K562 (cell line): ENCODE data around the gene CARS2. TPM values are rescaled to one million over a fixed set of nuclear protein-coding genes. Genes with fewer than 3 reads are reported as not detected.

Experiments used
- E2F3 ChIP-seq: fragments of 250-450 bp; sonication (Bioruptor Pico); IDR thresholded peaks from 2 replicates; pipeline ENCODE4 v1.4.0; 2020; ENCODE audit warnings: mild to moderate bottlenecking
- JUN ChIP-seq, 2 experiments: sonication (generic) in 1 of 2; formaldehyde crosslinking in 1 of 2; IDR thresholded peaks; 2 replicates each; pipeline versions ENCODE4 v1.6.1 to v1.8.0; 2012 to 2022; ENCODE audit warnings: borderline replicate concordance in 2 of 2, mild to moderate bottlenecking in 2 of 2, improper control_type of control experiment in 1 of 2, low read depth in 1 of 2, low read length in 1 of 2, missing genetic modification reagents in 1 of 2
- KDM4B ChIP-seq, 2 experiments: fragments of 450-650 bp in 1 of 2; sonication (generic) in 1 of 2; IDR thresholded peaks; 2 replicates each; pipeline ENCODE4 v1.6.1; 2016 to 2017; ENCODE audit warnings: borderline replicate concordance in 2 of 2, antibody characterized with exemption in 1 of 2, low read depth in 1 of 2, mild to moderate bottlenecking in 1 of 2
- MEF2D ChIP-seq: conservative IDR thresholded peaks from 2 replicates; pipeline ENCODE4 v1.6.1; 2016; ENCODE audit warnings: low read depth, missing genetic modification characterization, missing compliant biosample characterization
- NEUROD1 ChIP-seq: fragments of 150-350 bp; IDR thresholded peaks from 2 replicates; pipeline ENCODE4 v1.6.1; 2014; ENCODE audit warnings: borderline replicate concordance, low read length, low read depth; ENCODE audit not compliant: partially characterized antibody
- PHF8 ChIP-seq: fragments of 200-600 bp; sonication (generic); IDR thresholded peaks from 2 replicates; pipeline ENCODE4 v1.6.1; 2012; ENCODE audit warnings: mixed run types, mild to moderate bottlenecking, inconsistent platforms, low read length, moderate library complexity, borderline replicate concordance
- SMAD2 ChIP-seq: fragments of 150-350 bp; IDR thresholded peaks from 2 replicates; pipeline ENCODE4 v1.6.1; 2014; ENCODE audit warnings: low read depth, mild to moderate bottlenecking, low read length
- SMARCE1 ChIP-seq: fragments of 450-650 bp; IDR thresholded peaks from 2 replicates; pipeline ENCODE4 v1.7.1; 2016; ENCODE audit warnings: mild to moderate bottlenecking
- XRCC5 ChIP-seq: fragments of 200-400 bp; formaldehyde crosslinking; IDR thresholded peaks from 2 replicates; pipeline ENCODE4 v1.6.1; 2017; ENCODE audit warnings: low read depth, mild to moderate bottlenecking, low read length
- ZNF589 ChIP-seq: fragments of 200-800 bp; sonication (Bioruptor generic); IDR thresholded peaks from 2 replicates; pipeline ENCODE4 v1.6.1; 2016; ENCODE audit warnings: low read depth, missing genetic modification characterization, missing compliant biosample characterization
- ZNF696 ChIP-seq: fragments of 250-450 bp; sonication (Bioruptor Pico); conservative IDR thresholded peaks from 2 replicates; pipeline ENCODE4 v1.4.0; 2020; ENCODE audit warnings: mild to moderate bottlenecking, moderate library complexity
- polyA plus RNA-seq, 8 experiments: library from polyadenylated mRNA; depleted of rRNA in 4 of 8; stranded (reverse) in 5 of 8; unstranded in 3 of 8; fragments of >200 nt; fragmentation: Nextera tagmentation in 2 of 8; fragmentation: Illumina TruSeq in 1 of 8; extraction: Ambion mirVana in 2 of 8; extraction: Trizol in 1 of 8; gene quantifications; 2 replicates each; pipeline versions ENCODE4 v1.2.1 to v1.2.3, GENCODE V29; 2011 to 2014; ENCODE audit warnings: inconsistent platforms in 1 of 8, missing spikeins in 1 of 8
- total RNA-seq, 7 experiments: library from RNA; depleted of rRNA in 6 of 7; stranded (reverse); fragments of >200 nt in 6 of 7; fragmentation: Illumina TruSeq in 2 of 7; extraction: Trizol in 2 of 7; gene quantifications; 2 replicates each; pipeline versions ENCODE4 v1.2.1 to v1.2.3, GENCODE V29; 2011 to 2021; ENCODE audit warnings: low replicate concordance in 1 of 7
- TF ChIP-seq, protein P1 (sequence below): sonication (generic); formaldehyde crosslinking; IDR thresholded peaks from 2 replicates; pipeline ENCODE4 v1.8.1; 2023; ENCODE audit warnings: missing genetic modification reagents, mild to moderate bottlenecking, borderline replicate concordance

CARS2 gene
- total and polyA plus RNA-seq, 9 of the 15 experiments (the other 6 are each of a cell fraction or from before 2014, with no cell fraction given): 1.7 to 37.4 (median 30.5) TPM

DNA sequence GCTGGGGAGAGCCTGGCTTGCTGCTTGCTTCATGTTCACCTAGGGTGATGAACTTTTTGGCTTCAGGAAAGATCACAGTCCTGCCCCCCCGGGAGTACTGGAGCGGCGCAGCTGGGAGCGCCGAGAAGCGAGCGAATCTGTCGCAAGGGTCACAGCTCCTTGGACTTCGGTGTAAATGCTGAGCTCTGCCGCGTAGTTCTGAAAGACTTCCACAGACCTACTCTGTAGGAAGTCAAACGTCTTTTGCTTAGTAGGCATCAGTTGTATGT, 10.3 kb upstream of the CARS2 start (continued):
- TF ChIP-seq, protein P1, sequence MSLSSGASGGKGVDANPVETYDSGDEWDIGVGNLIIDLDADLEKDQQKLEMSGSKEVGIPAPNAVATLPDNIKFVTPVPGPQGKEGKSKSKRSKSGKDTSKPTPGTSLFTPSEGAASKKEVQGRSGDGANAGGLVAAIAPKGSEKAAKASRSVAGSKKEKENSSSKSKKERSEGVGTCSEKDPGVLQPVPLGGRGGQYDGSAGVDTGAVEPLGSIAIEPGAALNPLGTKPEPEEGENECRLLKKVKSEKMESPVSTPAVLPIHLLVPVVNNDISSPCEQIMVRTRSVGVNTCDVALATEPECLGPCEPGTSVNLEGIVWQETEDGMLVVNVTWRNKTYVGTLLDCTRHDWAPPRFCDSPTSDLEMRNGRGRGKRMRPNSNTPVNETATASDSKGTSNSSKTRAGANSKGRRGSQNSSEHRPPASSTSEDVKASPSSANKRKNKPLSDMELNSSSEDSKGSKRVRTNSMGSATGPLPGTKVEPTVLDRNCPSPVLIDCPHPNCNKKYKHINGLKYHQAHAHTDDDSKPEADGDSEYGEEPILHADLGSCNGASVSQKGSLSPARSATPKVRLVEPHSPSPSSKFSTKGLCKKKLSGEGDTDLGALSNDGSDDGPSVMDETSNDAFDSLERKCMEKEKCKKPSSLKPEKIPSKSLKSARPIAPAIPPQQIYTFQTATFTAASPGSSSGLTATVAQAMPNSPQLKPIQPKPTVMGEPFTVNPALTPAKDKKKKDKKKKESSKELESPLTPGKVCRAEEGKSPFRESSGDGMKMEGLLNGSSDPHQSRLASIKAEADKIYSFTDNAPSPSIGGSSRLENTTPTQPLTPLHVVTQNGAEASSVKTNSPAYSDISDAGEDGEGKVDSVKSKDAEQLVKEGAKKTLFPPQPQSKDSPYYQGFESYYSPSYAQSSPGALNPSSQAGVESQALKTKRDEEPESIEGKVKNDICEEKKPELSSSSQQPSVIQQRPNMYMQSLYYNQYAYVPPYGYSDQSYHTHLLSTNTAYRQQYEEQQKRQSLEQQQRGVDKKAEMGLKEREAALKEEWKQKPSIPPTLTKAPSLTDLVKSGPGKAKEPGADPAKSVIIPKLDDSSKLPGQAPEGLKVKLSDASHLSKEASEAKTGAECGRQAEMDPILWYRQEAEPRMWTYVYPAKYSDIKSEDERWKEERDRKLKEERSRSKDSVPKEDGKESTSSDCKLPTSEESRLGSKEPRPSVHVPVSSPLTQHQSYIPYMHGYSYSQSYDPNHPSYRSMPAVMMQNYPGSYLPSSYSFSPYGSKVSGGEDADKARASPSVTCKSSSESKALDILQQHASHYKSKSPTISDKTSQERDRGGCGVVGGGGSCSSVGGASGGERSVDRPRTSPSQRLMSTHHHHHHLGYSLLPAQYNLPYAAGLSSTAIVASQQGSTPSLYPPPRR (CRISPR knock-in tag): no peak
- no peak for TF ChIP-seq KDM4B (IDR thresholded peaks at IDR 0.05; ENCODE audit: borderline replicate concordance in 2 of 2, low read depth in 1 of 2)
- TF ChIP-seq SMARCE1: no peak
- TF ChIP-seq E2F3 (CRISPR knock-in tag): no peak
- no peak for TF ChIP-seq ZNF589
- TF ChIP-seq XRCC5: no peak
- TF ChIP-seq PHF8: no peak
- no peak for TF ChIP-seq SMAD2
- TF ChIP-seq JUN (IDR thresholded peaks at IDR 0.05; ENCODE audit: borderline replicate concordance, low read depth, low read length): no peak
- no peak for TF ChIP-seq JUN (CRISPR knock-in tag; IDR thresholded peaks at IDR 0.05; ENCODE audit: borderline replicate concordance)
- TF ChIP-seq ZNF696 (CRISPR knock-in tag): no peak
- no peak for TF ChIP-seq NEUROD1
- TF ChIP-seq MEF2D (tag): no peak
